Fibroblast of the aortic adventitia (primary cell): Measurements from ENCODE around the gene ST6GALNAC4. TPM values are rescaled to one million over a fixed set of nuclear protein-coding genes. Genes with fewer than 3 reads are reported as not detected.

Source experiments
- DNase-seq: peaks from one replicate; pipeline ENCODE4 v3.0.0-alpha.2; 2010; ENCODE audit warnings: low read depth
- H3K4me3 ChIP-seq: 2 replicates; pipeline ENCODE4 v1.5.1; 2011; ENCODE audit warnings: low read depth, mild to moderate bottlenecking, control low read depth, low read length, moderate library complexity
- CTCF ChIP-seq: IDR thresholded peaks from 2 replicates; pipeline ENCODE4 v1.5.1; 2011; ENCODE audit warnings: mild to moderate bottlenecking, low read length, control low read depth, inconsistent platforms; ENCODE audit not compliant: insufficient read depth
- total RNA-seq: library from RNA; depleted of rRNA; stranded (reverse); fragments of >200 nt; gene quantifications from 2 replicates; pipeline ENCODE4 v1.2.3, GENCODE V29; 2012; ENCODE audit warnings: low replicate concordance

Gene ST6GALNAC4
- total RNA-seq, 1 donor, result 37.1 TPM

- TF ChIP-seq CTCF, result no peak
- no peak for DNase-seq
- no peak overlapping the region for H3K4me3 ChIP-seq
Measured at GRCh38 chr9:127954831-127955293, 38.0 kb upstream of the ST6GALNAC4 start.

GRCh38 chr9:127953768-127954505 is 37.1 kb upstream of the ST6GALNAC4 start:
- no peak for DNase-seq
- no peak overlapping the region for H3K4me3 ChIP-seq
- no peak for TF ChIP-seq CTCF

- H3K4me3 ChIP-seq, result no peak overlapping the region
- no peak for TF ChIP-seq CTCF
Measured at GRCh38 chr9:127953154-127953553, 36.3 kb upstream of the ST6GALNAC4 start.

GRCh38 chr9:127950513-127951289 is 33.9 kb upstream of the ST6GALNAC4 start:
- TF ChIP-seq CTCF, result no peak
- no peak for DNase-seq
- H3K4me3 ChIP-seq, result no peak overlapping the region

More at GRCh38 chr9:127953154-127953553, 36.3 kb upstream of the ST6GALNAC4 start:
- DNase-seq, result no peak

- H3K4me3 ChIP-seq, result no peak overlapping the region
- DNase-seq, result no peak
- no peak for TF ChIP-seq CTCF
Measured at GRCh38 chr9:127949827-127950512, 33.1 kb upstream of the ST6GALNAC4 start.

GRCh38 chr9:127947841-127948710 is 31.2 kb upstream of the ST6GALNAC4 start:
- TF ChIP-seq CTCF, result no peak
- H3K4me3 ChIP-seq, result no peak overlapping the region
- no peak for DNase-seq
